Measurements from ENCODE around the gene TMEM225. TPM values are rescaled to one million over a fixed set of nuclear protein-coding genes. Genes with fewer than 3 reads are reported as not detected.

The TMEM225 gene
- total and polyA plus RNA-seq, 9 of the 15 experiments (the other 6 are each of a cell fraction or from before 2014, with no cell fraction given) = not detected

DNA sequence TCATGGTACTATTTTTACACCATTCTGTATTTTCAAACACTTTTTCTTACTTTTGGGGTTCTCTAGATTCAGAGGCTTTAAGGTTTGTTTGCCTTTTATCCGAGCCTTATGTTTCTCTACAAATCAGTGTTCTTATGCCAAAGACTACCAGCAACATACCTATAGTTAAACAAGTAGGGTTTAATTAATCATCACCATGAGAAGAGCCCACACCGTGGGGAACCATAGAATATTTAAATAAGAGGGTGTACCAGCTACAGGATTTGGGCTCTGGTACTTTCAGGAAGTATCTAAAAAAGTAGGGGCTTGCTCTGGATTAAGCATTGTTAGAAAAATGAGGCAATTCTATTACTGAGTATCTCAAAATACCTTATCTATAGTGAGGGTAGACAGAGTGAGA lies 25.7 kb downstream of the TMEM225 start:
- no peaks in the 10 kb centered on the region for H3K36me3 ChIP-seq (ENCODE audit: control insufficient read depth, insufficient read depth, low read length)
- H3K9me3 ChIP-seq (replicated peaks; ENCODE audit: control insufficient read depth, insufficient read depth, low read depth, low read length) = no peaks in the 10 kb centered on the region
- no peak overlapping the region for H3K4me2 ChIP-seq (ENCODE audit: insufficient read depth, low read length)
- H3K27me3 ChIP-seq (ENCODE audit: control insufficient read depth in 2 of 2, insufficient read depth in 2 of 2, low read length in 2 of 2) = no peaks in the 10 kb centered on the region
- H2AFZ ChIP-seq (ENCODE audit: low read depth, low read length) = no peak overlapping the region
- 0% methylated on average over 2 of the region's 2 CpGs for WGBS (ENCODE audit: insufficient coverage, low coverage, missing lambda C conversion rate)
- H3K79me2 ChIP-seq (ENCODE audit: control insufficient read depth, insufficient read depth, low read length) = no peaks in the 10 kb centered on the region
- TF ChIP-seq SRSF7 (optimal IDR thresholded peaks at IDR 0.05; ENCODE audit: low read depth, low read length) (no peak), ZNF143 (CRISPR knock-in tag; IDR thresholded peaks at IDR 0.05) (no peak), RBBP5 (IDR thresholded peaks at IDR 0.05; ENCODE audit: borderline replicate concordance, insufficient read depth, low read length, poor library complexity, severe bottlenecking) (no peak), KAT2B (IDR thresholded peaks at IDR 0.05; ENCODE audit: low read depth, low read length) (no peak), ZNF77 (CRISPR knock-in tag; IDR thresholded peaks at IDR 0.05) (no peak), ZNF431 (CRISPR knock-in tag; IDR thresholded peaks at IDR 0.05) (no peak), BCLAF1 (IDR thresholded peaks at IDR 0.05; ENCODE audit: borderline replicate concordance in 1 of 2, control insufficient read depth in 1 of 2, low read depth in 2 of 2, low read length in 1 of 2) (no peak), ZMIZ1 (IDR thresholded peaks at IDR 0.05; ENCODE audit: low read depth in 2 of 2, low read length in 2 of 2) (no peak), FOXP1 (CRISPR knock-in tag; IDR thresholded peaks at IDR 0.05) (no peak), TCF7 (IDR thresholded peaks at IDR 0.05; ENCODE audit: borderline replicate concordance) (no peak), NBN (IDR thresholded peaks at IDR 0.05; ENCODE audit: low read depth) (no peak), SRSF3 (IDR thresholded peaks at IDR 0.05; ENCODE audit: insufficient read depth, low read length) (no peak)
- TF ChIP-seq, protein P1, sequence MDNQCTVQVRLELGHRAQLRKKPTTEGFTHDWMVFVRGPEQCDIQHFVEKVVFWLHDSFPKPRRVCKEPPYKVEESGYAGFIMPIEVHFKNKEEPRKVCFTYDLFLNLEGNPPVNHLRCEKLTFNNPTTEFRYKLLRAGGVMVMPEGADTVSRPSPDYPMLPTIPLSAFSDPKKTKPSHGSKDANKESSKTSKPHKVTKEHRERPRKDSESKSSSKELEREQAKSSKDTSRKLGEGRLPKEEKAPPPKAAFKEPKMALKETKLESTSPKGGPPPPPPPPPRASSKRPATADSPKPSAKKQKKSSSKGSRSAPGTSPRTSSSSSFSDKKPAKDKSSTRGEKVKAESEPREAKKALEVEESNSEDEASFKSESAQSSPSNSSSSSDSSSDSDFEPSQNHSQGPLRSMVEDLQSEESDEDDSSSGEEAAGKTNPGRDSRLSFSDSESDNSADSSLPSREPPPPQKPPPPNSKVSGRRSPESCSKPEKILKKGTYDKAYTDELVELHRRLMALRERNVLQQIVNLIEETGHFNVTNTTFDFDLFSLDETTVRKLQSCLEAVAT (IDR thresholded peaks at IDR 0.05) = no peak
- intact Hi-C loops (cut with micrococcal nuclease) (no loop called here), in situ Hi-C loops (cut with MboI) (no loop called here)
- H3K9me1 ChIP-seq (ENCODE audit: control insufficient read depth, insufficient read depth, low read length) = no peaks in the 10 kb centered on the region
- H4K20me1 ChIP-seq (replicated peaks; ENCODE audit: control insufficient read depth, insufficient read depth, low read length) = no peaks in the 10 kb centered on the region
- H3K4me1 ChIP-seq (replicated peaks in 1 of 2; ENCODE audit: control insufficient read depth in 2 of 2, insufficient read depth in 2 of 2, low read length in 2 of 2) = no peaks in the 10 kb centered on the region
- no peak overlapping the region for H3K4me3 ChIP-seq
- ChIA-PET POLR2A (no interaction called here), CTCF (ENCODE audit: low intra/inter-chr PET ratio) (no interaction called here)
- ATAC-seq (no peak), DNase-seq (ENCODE audit: extremely low read depth in 1 of 4, low spot score in 3 of 4) (no peak), FAIRE-seq (no peak)
- no peak overlapping the region for H3K27ac ChIP-seq (ENCODE audit: extremely low read depth, low read depth, low read length)
- BruUV-seq (replicated peaks) = no TSS peak
- no peak overlapping the region for H3K9ac ChIP-seq (ENCODE audit: insufficient read depth in 1 of 2, low read depth in 2 of 2, low read length in 2 of 2)
